WTC11 (cell line): Measurements from ENCODE around the gene FAM167B. TPM values are rescaled to one million over a fixed set of nuclear protein-coding genes. Genes with fewer than 3 reads are reported as not detected.

ENCODE experiments used
- ATAC-seq: fragments of 200-7000 bp; cut with Tn5 transposase; 2 replicates; pipeline ENCODE4 v1.10.0; 2021; ENCODE audit warnings: mild to moderate bottlenecking, moderate library complexity
- CTCF ChIA-PET: fragments of 300-600 bp; sonication (Branson Sonifier 250); formaldehyde crosslinking; loops from one replicate; lab custom pipeline; 2021; ENCODE audit warnings: antibody characterized with exemption; lab: Charles Lee
- POLR2A ChIA-PET: fragments of 350-600 bp; sonication (Branson Sonifier 250); formaldehyde crosslinking; loops from one replicate; lab custom pipeline; 2021; ENCODE audit warnings: antibody characterized with exemption; lab: Charles Lee
- DNase-seq: peaks from one replicate; pipeline ENCODE4 v3.0.0; 2021; ENCODE audit warnings: low spot score
- H3K27ac Mint-ChIP-seq: 2 replicates; pipeline ENCODE4 v1.8.0; 2021; ENCODE audit warnings: mixed read lengths
- H3K27me3 Mint-ChIP-seq: 2 replicates; pipeline ENCODE4 v1.8.0; 2021; ENCODE audit warnings: low read depth, mild to moderate bottlenecking, moderate library complexity, mixed read lengths
- H3K36me3 Mint-ChIP-seq: 2 replicates; pipeline ENCODE4 v1.8.0; 2021; ENCODE audit warnings: mixed read lengths
- H3K4me1 Mint-ChIP-seq: 2 replicates; pipeline ENCODE4 v1.8.0; 2022; ENCODE audit warnings: mixed read lengths
- H3K4me3 Mint-ChIP-seq: 2 replicates; pipeline ENCODE4 v1.8.0; 2021; ENCODE audit warnings: mild to moderate bottlenecking, moderate library complexity, mixed read lengths
- H3K9me3 Mint-ChIP-seq: 2 replicates; pipeline ENCODE4 v1.8.0; 2021; ENCODE audit warnings: mixed read lengths
- CREB1 ChIP-seq: sonication (generic); formaldehyde crosslinking; IDR thresholded peaks from 2 replicates; pipeline ENCODE4 v1.8.0; 2023; ENCODE audit warnings: mild to moderate bottlenecking, missing genetic modification reagents
- IRF2 ChIP-seq: sonication (generic); formaldehyde crosslinking; IDR thresholded peaks from 2 replicates; pipeline ENCODE4 v1.8.0; 2022; ENCODE audit warnings: low read depth, missing genetic modification reagents, borderline replicate concordance
- KAT7 ChIP-seq: sonication (generic); formaldehyde crosslinking; IDR thresholded peaks from 2 replicates; pipeline ENCODE4 v1.8.1; 2023; ENCODE audit warnings: missing genetic modification reagents, mild to moderate bottlenecking, borderline replicate concordance
- NR2C2 ChIP-seq: sonication (generic); formaldehyde crosslinking; IDR thresholded peaks from 2 replicates; pipeline ENCODE4 v1.8.0; 2022; ENCODE audit warnings: mild to moderate bottlenecking, missing genetic modification reagents
- NR3C1 ChIP-seq: sonication (generic); formaldehyde crosslinking; conservative IDR thresholded peaks from 2 replicates; pipeline ENCODE4 v1.8.1; 2023; ENCODE audit warnings: low read depth, mild to moderate bottlenecking, missing genetic modification reagents
- TEAD4 ChIP-seq: sonication (generic); formaldehyde crosslinking; IDR thresholded peaks from 2 replicates; pipeline ENCODE4 v1.8.0; 2022; ENCODE audit warnings: mild to moderate bottlenecking, missing genetic modification reagents
- total RNA-seq: library from RNA; stranded (reverse); gene quantifications from 3 replicates; pipeline ENCODE4 v1.2.3, GENCODE V29; 2021
- TF ChIP-seq, protein P1 (sequence below): sonication (generic); formaldehyde crosslinking; IDR thresholded peaks from 2 replicates; pipeline ENCODE4 v1.8.1; 2022; ENCODE audit warnings: low read depth, missing genetic modification reagents, borderline replicate concordance
- TF ChIP-seq, protein P2 (sequence below): sonication (generic); formaldehyde crosslinking; IDR thresholded peaks from 2 replicates; pipeline ENCODE4 v1.8.0; 2022; ENCODE audit warnings: mild to moderate bottlenecking, missing genetic modification reagents
- TF ChIP-seq, protein P3 (sequence below): sonication (generic); formaldehyde crosslinking; IDR thresholded peaks from 2 replicates; pipeline ENCODE4 v1.8.1; 2022; ENCODE audit warnings: mild to moderate bottlenecking, missing genetic modification reagents, moderate library complexity, borderline replicate concordance
- TF ChIP-seq, protein P4 (sequence below): fragments of 250-450 bp; sonication (Bioruptor Pico); conservative IDR thresholded peaks from 2 replicates; pipeline ENCODE4 v1.9.0; 2021; ENCODE audit warnings: mild to moderate bottlenecking
- TF ChIP-seq, protein P5 (sequence below): fragments of 250-450 bp; sonication (Bioruptor Pico); IDR thresholded peaks from 2 replicates; pipeline ENCODE4 v1.9.0; 2021; ENCODE audit warnings: moderate library complexity, mild to moderate bottlenecking, inconsistent platforms, borderline replicate concordance

Gene FAM167B
- total RNA-seq, 1 experiment from 2014 or later: 5.4 TPM

DNA sequence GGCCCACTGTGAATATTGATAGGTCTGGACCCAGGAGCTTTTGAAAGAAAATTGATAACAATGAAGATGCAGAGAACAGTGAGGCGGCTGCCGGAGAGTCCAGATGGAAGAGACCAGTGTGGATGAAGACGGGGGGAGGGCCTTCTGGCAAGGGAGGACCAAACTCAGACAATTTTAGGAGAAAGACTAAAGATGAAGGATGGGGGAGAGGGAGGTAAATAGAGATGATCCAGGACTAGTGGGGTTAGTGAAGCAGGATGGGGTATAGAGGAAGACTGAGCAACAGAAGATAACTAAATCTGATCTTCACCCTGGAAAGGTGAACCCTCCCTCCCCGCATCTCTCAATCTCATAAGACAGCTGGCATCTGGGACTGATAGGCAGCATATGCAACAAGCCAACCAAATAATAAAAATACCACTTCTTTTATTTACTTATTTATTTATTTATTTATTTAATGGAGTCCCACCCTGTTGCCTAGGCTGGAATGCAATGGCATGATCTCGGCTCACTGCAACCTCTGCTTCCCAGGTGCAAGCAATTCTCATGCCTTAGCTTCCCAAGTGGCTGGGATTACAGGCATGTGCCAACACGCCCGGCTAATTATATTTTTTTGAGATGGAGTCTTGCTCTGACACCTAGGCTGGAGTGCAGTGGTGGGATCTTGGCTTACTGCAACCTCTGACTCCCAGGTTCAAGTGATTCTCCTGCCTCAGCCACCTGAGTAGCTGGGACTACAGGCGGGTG lies 14.3 kb upstream of the FAM167B start:
- DNase-seq: no peak
- Mint-ChIP-seq H3K27ac (peak overlapping the region; percentile 87; the same call in 1 of the 2 replicates), H3K36me3 (peaks cover 42% of the 10 kb centered on the region), H3K4me3 (no peak overlapping the region), H3K4me1 (peaks cover 5% of the 10 kb centered on the region), H3K9me3 (no peaks in the 10 kb centered on the region), H3K27me3 (no peaks in the 10 kb centered on the region)
- no peak for ATAC-seq
- ChIA-PET POLR2A (no interaction called here), CTCF (interaction anchor here (0.8 to 3.1 kb wide), 2 partner anchors 15 to 17 kb away, joined by 3 to 10 read pairs; no protein-coding TSS in a partner anchor)
- TF ChIP-seq, protein P1, sequence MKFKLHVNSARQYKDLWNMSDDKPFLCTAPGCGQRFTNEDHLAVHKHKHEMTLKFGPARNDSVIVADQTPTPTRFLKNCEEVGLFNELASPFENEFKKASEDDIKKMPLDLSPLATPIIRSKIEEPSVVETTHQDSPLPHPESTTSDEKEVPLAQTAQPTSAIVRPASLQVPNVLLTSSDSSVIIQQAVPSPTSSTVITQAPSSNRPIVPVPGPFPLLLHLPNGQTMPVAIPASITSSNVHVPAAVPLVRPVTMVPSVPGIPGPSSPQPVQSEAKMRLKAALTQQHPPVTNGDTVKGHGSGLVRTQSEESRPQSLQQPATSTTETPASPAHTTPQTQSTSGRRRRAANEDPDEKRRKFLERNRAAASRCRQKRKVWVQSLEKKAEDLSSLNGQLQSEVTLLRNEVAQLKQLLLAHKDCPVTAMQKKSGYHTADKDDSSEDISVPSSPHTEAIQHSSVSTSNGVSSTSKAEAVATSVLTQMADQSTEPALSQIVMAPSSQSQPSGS (CRISPR knock-in tag): no peak
- TF ChIP-seq, protein P2, sequence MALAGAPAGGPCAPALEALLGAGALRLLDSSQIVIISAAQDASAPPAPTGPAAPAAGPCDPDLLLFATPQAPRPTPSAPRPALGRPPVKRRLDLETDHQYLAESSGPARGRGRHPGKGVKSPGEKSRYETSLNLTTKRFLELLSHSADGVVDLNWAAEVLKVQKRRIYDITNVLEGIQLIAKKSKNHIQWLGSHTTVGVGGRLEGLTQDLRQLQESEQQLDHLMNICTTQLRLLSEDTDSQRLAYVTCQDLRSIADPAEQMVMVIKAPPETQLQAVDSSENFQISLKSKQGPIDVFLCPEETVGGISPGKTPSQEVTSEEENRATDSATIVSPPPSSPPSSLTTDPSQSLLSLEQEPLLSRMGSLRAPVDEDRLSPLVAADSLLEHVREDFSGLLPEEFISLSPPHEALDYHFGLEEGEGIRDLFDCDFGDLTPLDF (CRISPR knock-in tag): no peak
- TF ChIP-seq TEAD4 (CRISPR knock-in tag) (no peak), KAT7 (CRISPR knock-in tag) (no peak), NR3C1 (CRISPR knock-in tag) (no peak), NR2C2 (CRISPR knock-in tag) (no peak)
- TF ChIP-seq, protein P3, sequence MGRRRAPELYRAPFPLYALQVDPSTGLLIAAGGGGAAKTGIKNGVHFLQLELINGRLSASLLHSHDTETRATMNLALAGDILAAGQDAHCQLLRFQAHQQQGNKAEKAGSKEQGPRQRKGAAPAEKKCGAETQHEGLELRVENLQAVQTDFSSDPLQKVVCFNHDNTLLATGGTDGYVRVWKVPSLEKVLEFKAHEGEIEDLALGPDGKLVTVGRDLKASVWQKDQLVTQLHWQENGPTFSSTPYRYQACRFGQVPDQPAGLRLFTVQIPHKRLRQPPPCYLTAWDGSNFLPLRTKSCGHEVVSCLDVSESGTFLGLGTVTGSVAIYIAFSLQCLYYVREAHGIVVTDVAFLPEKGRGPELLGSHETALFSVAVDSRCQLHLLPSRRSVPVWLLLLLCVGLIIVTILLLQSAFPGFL (CRISPR knock-in tag): no peak
- TF ChIP-seq, protein P4, sequence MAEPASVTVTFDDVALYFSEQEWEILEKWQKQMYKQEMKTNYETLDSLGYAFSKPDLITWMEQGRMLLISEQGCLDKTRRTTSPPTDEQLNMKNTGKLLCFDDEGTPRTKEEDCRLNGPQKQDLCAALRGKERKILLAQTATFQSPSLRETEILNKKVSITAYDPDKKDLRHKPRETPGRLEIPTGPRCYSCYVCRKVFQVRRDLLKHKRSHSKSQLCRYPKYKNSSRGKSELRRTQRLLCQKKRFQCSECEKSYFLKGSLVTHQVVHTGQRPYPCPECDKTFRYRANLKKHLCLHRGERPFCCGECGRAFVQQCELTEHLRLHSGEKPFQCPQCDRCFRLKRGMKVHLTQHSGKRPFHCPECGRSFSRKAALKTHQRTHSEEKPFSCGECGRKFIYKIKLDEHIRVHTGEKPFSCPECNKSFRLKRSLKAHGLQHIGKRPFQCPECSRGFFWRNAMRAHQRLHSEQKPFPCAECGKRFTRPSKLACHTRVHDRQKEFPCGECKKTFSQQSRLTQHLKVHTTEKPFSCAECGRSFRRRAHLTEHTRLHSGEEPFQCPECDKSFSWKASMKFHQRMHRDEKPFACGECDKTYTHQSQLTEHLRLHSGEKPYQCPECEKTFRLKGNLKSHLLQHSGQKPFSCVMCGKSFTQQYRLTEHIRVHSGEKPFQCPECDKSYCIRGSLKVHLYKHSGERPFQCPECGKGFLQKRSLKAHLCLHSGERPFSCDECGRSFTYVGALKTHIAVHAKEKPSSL (CRISPR knock-in tag): no peak
- TF ChIP-seq, protein P5, sequence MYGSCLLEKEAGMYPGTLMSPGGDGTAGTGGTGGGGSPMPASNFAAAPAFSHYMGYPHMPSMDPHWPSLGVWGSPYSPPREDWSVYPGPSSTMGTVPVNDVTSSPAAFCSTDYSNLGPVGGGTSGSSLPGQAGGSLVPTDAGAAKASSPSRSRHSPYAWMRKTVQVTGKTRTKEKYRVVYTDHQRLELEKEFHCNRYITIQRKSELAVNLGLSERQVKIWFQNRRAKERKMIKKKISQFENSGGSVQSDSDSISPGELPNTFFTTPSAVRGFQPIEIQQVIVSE (CRISPR knock-in tag): no peak

DNA sequence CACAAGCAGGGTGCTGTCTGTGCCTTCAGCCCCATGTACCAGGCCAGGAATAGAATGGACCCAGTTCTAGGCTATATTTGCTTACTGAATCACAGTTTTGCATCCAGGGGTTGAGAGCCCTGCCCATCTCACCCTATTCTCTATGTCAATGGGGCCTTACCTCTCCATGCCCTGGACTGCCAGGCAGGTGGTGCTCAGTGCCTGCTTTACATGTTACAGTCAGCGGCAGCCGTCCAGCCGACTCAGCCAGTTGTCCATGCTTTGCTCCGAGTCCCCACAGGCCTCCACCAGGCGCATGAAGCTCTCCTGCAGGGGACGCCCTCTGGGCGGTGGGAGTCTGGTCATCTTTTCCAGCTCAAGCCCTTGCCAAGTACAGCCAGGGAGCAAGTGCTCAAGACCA lies 12.2 kb upstream of the FAM167B start:
- POLR2A ChIA-PET: interaction anchor here (0.6 to 1.5 kb wide), 3 partner anchors 14 to 231 kb away, joined by 3 to 8 read pairs (median 3); no protein-coding TSS in a partner anchor
- H3K36me3 Mint-ChIP-seq: peaks cover 24% of the 10 kb centered on the region
- peak overlapping the region; percentile 5; the same call in 1 of the 2 replicates for H3K27ac Mint-ChIP-seq
- DNase-seq: peak; percentile 30
- no peak; the same call in 1 of the 2 replicates for ATAC-seq
- CTCF ChIA-PET: interaction anchor here (0.6 to 1.5 kb wide), 4 partner anchors 13 to 81 kb away, joined by 3 to 11 read pairs (median 6); partner anchors contain the start of genes EIF3I, FAM167B and TMEM234
- H3K4me3 Mint-ChIP-seq: no peak overlapping the region
- no peaks in the 10 kb centered on the region for H3K27me3 Mint-ChIP-seq
- peaks cover 12% of the 10 kb centered on the region for H3K4me1 Mint-ChIP-seq
- no peaks in the 10 kb centered on the region for H3K9me3 Mint-ChIP-seq
- TF ChIP-seq CREB1 (CRISPR knock-in tag): no peak
- TF ChIP-seq NR3C1 (CRISPR knock-in tag): no peak
- TF ChIP-seq, protein P5 (CRISPR knock-in tag): no peak
- no peak for TF ChIP-seq IRF2 (CRISPR knock-in tag)
